ENCODE measurements around the gene TBC1D16.
"Not testable (repeated sequence)": the region's sequence is repeated elsewhere in the genome, so short reads cannot be mapped to it uniquely, and the experiment has no call there.

Gene TBC1D16

GRCh38 chr17:79968116-79968515 is 67.6 kb downstream of the TBC1D16 start:
- TF ChIP-seq EZH2phosphoT487 (IDR thresholded peaks at IDR 0.05; ENCODE audit: borderline replicate concordance) = no peak
- TF ChIP-seq, protein P1, sequence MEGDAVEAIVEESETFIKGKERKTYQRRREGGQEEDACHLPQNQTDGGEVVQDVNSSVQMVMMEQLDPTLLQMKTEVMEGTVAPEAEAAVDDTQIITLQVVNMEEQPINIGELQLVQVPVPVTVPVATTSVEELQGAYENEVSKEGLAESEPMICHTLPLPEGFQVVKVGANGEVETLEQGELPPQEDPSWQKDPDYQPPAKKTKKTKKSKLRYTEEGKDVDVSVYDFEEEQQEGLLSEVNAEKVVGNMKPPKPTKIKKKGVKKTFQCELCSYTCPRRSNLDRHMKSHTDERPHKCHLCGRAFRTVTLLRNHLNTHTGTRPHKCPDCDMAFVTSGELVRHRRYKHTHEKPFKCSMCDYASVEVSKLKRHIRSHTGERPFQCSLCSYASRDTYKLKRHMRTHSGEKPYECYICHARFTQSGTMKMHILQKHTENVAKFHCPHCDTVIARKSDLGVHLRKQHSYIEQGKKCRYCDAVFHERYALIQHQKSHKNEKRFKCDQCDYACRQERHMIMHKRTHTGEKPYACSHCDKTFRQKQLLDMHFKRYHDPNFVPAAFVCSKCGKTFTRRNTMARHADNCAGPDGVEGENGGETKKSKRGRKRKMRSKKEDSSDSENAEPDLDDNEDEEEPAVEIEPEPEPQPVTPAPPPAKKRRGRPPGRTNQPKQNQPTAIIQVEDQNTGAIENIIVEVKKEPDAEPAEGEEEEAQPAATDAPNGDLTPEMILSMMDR (conservative IDR thresholded peaks at IDR 0.05; ENCODE audit: low read length) = no peak
- no peaks in the 10 kb centered on the region for H3K9me2 ChIP-seq (replicated peaks; ENCODE audit: low read depth, low read length)
- no peak overlapping the region for H3K9ac ChIP-seq (ENCODE audit: low read depth, low read length, poor library complexity, severe bottlenecking)
- H3K79me2 ChIP-seq (ENCODE audit: insufficient read depth, low read length) = no peaks in the 10 kb centered on the region
- H3K9me3 ChIP-seq (ENCODE audit: insufficient read depth, low read depth, low read length) = no peaks in the 10 kb centered on the region
- H3F3A ChIP-seq (ENCODE audit: low read depth) = no peaks in the 10 kb centered on the region
- no peak overlapping the region for H3K4me2 ChIP-seq (ENCODE audit: low read depth, low read length, poor library complexity, severe bottlenecking)
- no peak overlapping the region for H3K4me3 ChIP-seq (ENCODE audit: low read length, poor library complexity, severe bottlenecking)
- H3K36me3 ChIP-seq (ENCODE audit: insufficient read depth, low read length) = no peaks in the 10 kb centered on the region
- no peaks in the 10 kb centered on the region for H4K20me1 ChIP-seq (ENCODE audit: insufficient read depth, low read length, poor library complexity, severe bottlenecking)
- no peaks in the 10 kb centered on the region for H3K27me3 ChIP-seq (ENCODE audit: insufficient read depth, low read length, poor library complexity, severe bottlenecking)
- H3K4me1 ChIP-seq (ENCODE audit: insufficient read depth, low read length, poor library complexity, severe bottlenecking) = no peaks in the 10 kb centered on the region
- H2AFZ ChIP-seq (ENCODE audit: low read length) = no peak overlapping the region

DNA sequence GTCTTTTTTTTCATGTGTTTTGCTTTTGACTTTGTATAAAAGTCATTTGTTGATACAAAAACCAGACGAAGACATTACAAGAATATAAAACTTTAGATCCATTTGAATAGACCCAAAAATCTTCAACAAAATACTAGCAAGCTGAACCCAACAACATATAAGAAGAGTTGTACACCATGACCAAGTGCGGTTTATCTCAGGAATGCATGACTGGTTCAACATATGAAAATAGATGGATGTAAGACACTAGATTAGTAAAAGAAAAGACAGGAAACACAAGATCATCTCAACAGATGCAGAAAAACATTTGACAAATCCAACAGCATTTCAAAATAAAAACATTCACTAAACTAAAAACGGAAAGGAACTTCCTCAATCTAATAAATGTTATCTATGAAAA is 69.0 kb downstream of the TBC1D16 start:
- Histone ChIP-seq H3K4me2 (ENCODE audit: low read depth, low read length, poor library complexity, severe bottlenecking) (no peak overlapping the region), H3K9ac (ENCODE audit: low read depth, low read length, poor library complexity, severe bottlenecking) (no peak overlapping the region), H3K9me3 (ENCODE audit: insufficient read depth, low read depth, low read length) (no peaks in the 10 kb centered on the region), H2AFZ (ENCODE audit: low read length) (no peak overlapping the region), H3K4me1 (ENCODE audit: insufficient read depth, low read length, poor library complexity, severe bottlenecking) (no peaks in the 10 kb centered on the region), H3K9me2 (replicated peaks; ENCODE audit: low read depth, low read length) (no peaks in the 10 kb centered on the region), H3K4me3 (ENCODE audit: low read length, poor library complexity, severe bottlenecking) (no peak overlapping the region), H3K36me3 (ENCODE audit: insufficient read depth, low read length) (no peaks in the 10 kb centered on the region), H4K20me1 (ENCODE audit: insufficient read depth, low read length, poor library complexity, severe bottlenecking) (no peaks in the 10 kb centered on the region), H3K79me2 (ENCODE audit: insufficient read depth, low read length) (no peaks in the 10 kb centered on the region), H3K27me3 (ENCODE audit: insufficient read depth, low read length, poor library complexity, severe bottlenecking) (no peaks in the 10 kb centered on the region), H3F3A (ENCODE audit: low read depth) (no peaks in the 10 kb centered on the region)
- no peak for TF ChIP-seq EZH2phosphoT487 (IDR thresholded peaks at IDR 0.05; ENCODE audit: borderline replicate concordance)

- Histone ChIP-seq H3K36me3 (ENCODE audit: insufficient read depth, low read length) (no peaks in the 10 kb centered on the region), H3K79me2 (ENCODE audit: insufficient read depth, low read length) (no peaks in the 10 kb centered on the region), H3K9me2 (replicated peaks; ENCODE audit: low read depth, low read length) (no peaks in the 10 kb centered on the region), H3K27me3 (ENCODE audit: insufficient read depth, low read length, poor library complexity, severe bottlenecking) (no peaks in the 10 kb centered on the region), H3K4me2 (ENCODE audit: low read depth, low read length, poor library complexity, severe bottlenecking) (no peak overlapping the region), H3K9ac (ENCODE audit: low read depth, low read length, poor library complexity, severe bottlenecking) (no peak overlapping the region), H3K4me1 (ENCODE audit: insufficient read depth, low read length, poor library complexity, severe bottlenecking) (no peaks in the 10 kb centered on the region), H4K20me1 (ENCODE audit: insufficient read depth, low read length, poor library complexity, severe bottlenecking) (no peaks in the 10 kb centered on the region), H3K9me3 (ENCODE audit: insufficient read depth, low read depth, low read length) (no peaks in the 10 kb centered on the region), H3F3A (ENCODE audit: low read depth) (no peaks in the 10 kb centered on the region), H3K4me3 (ENCODE audit: low read length, poor library complexity, severe bottlenecking) (no peak overlapping the region), H2AFZ (ENCODE audit: low read length) (no peak overlapping the region)
- TF ChIP-seq, protein P1 (conservative IDR thresholded peaks at IDR 0.05; ENCODE audit: low read length) = no peak
- no peak for TF ChIP-seq EZH2phosphoT487 (IDR thresholded peaks at IDR 0.05; ENCODE audit: borderline replicate concordance)
Measured at GRCh38 chr17:79965806-79966205, 69.9 kb downstream of the TBC1D16 start.

DNA sequence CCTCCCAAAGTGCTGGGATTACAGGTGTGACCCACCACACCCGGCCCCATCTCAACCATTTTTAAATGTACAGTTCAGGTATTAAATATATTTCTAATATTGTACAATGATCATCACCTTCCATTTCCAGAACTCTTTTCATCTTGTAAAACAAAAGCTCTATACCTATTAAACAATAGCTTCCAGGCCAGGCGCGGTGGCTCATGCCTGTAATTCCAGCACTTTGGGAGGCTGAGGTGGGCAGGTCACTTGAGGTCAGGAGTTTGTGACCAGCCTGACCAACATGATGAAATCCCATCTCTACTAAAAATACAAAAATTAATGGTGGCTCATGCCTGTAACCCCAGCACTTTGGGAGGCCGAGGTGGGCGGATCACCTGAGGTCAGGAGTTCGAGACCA is 73.2 kb downstream of the TBC1D16 start:
- H3K4me1 ChIP-seq (ENCODE audit: insufficient read depth, low read length, poor library complexity, severe bottlenecking); H2AFZ ChIP-seq (ENCODE audit: low read length); H3K9me2 ChIP-seq (replicated peaks; ENCODE audit: low read depth, low read length); H3K9me3 ChIP-seq (ENCODE audit: insufficient read depth, low read depth, low read length); H3K9ac ChIP-seq (ENCODE audit: low read depth, low read length, poor library complexity, severe bottlenecking); H3F3A ChIP-seq (ENCODE audit: low read depth); H3K27me3 ChIP-seq (ENCODE audit: insufficient read depth, low read length, poor library complexity, severe bottlenecking); H3K36me3 ChIP-seq (ENCODE audit: insufficient read depth, low read length); H4K20me1 ChIP-seq (ENCODE audit: insufficient read depth, low read length, poor library complexity, severe bottlenecking); H3K79me2 ChIP-seq (ENCODE audit: insufficient read depth, low read length); H3K4me2 ChIP-seq (ENCODE audit: low read depth, low read length, poor library complexity, severe bottlenecking); H3K4me3 ChIP-seq (ENCODE audit: low read length, poor library complexity, severe bottlenecking): not testable (repeated sequence)

GRCh38 chr17:79961567-79961966 is 74.1 kb downstream of the TBC1D16 start:
- not testable (repeated sequence) for H3K27me3 ChIP-seq (ENCODE audit: insufficient read depth, low read length, poor library complexity, severe bottlenecking); H3K4me1 ChIP-seq (ENCODE audit: insufficient read depth, low read length, poor library complexity, severe bottlenecking); H3K4me3 ChIP-seq (ENCODE audit: low read length, poor library complexity, severe bottlenecking); H3K4me2 ChIP-seq (ENCODE audit: low read depth, low read length, poor library complexity, severe bottlenecking); H3K9me2 ChIP-seq (replicated peaks; ENCODE audit: low read depth, low read length); H3K36me3 ChIP-seq (ENCODE audit: insufficient read depth, low read length); H2AFZ ChIP-seq (ENCODE audit: low read length); H3K79me2 ChIP-seq (ENCODE audit: insufficient read depth, low read length); H4K20me1 ChIP-seq (ENCODE audit: insufficient read depth, low read length, poor library complexity, severe bottlenecking); H3K9ac ChIP-seq (ENCODE audit: low read depth, low read length, poor library complexity, severe bottlenecking); H3K9me3 ChIP-seq (ENCODE audit: insufficient read depth, low read depth, low read length); H3F3A ChIP-seq (ENCODE audit: low read depth)

All from Loucy (cell line).